Measurements from ENCODE around the gene EML6.

DNA sequence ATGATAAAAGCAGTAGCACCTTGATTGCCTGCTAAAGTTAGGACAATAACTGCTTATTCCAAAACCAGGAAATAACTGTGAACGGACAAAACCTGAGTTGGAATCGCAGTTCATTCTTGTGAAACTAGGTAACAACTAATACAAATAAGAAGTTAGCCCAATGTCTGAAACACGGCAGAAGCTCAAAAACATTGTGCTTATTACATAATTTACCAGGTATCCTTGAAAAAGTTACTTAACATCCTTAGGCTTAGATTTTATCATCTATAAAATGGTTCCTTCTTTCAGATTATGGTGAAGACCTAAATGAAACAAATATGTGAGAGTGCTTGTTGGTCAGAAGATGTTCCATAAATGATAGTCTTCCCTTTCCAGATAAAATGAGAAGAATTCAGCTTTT, 294.4 kb downstream of the EML6 start:
- no peak for TF ChIP-seq CTCF (IDR thresholded peaks at IDR 0.05)
- TF ChIP-seq POLR2A (IDR thresholded peaks at IDR 0.05), result no peak

All from Peyer's patch (tissue), 4 donors.